ENCODE results near the gene TMEM107. TPM values are rescaled to one million over a fixed set of nuclear protein-coding genes. Genes with fewer than 3 reads are reported as not detected.
A peak's percentile ranks its signal among the peaks of the same experiment; 100 is the strongest.

The TMEM107 gene
- total RNA-seq, 4 donors from 2014 or later: 11.2 to 18.8 (median 15.5) TPM

DNA sequence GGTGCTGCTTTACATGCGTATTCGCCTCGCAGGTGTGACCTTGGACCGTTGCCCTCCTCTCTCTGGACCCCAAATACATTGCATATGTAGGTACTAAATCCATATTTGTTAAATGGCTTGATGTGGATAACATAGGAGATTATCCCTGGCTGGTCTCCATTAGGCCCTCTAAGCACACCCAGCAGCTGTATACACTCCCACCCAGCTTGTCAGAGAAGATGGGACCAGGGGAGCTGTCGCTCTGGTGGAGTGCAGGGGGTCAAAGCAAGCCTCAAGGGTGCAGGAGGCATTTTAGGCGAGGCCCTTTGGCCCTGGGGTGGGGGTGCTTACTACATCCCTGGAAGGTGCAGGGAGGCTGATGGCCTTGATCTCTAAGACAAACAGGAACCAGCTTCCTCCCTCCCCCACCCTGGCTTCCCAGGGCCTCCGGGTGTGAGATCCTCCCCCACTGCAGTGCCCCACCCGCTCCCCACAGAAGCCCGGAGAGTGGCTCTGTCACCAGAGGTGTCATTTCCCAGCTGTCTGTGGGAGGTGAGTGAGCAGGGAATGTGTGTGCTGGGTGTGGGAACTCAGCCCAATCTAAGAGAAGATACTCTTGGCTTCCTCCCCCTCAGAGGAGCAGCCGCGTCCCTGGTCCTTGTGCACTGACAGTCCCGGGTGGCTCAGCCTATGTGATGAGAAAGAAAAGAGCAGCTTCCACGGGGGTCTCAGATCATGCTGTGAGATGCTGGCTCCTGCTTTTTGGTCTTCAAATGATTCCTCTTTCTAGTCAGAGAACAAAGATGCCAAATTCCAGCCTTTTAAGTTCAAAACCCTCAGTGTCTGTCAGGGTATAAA lies 12.0 kb downstream of the TMEM107 start:
- Histone ChIP-seq H3K4me1 (peaks cover 9 to 53% (median 31%) of the 10 kb centered on the region in 3 donors), H3K27me3 (no peaks in the 10 kb centered on the region), H3K27ac (peak overlapping the region; percentile 96 to 100 (median 98)), H3K4me3 (no peak overlapping the region), H3K9me3 (no peaks in the 10 kb centered on the region), H3K36me3 (peaks cover 0 to 23% of the 10 kb centered on the region in 2 donors)
- WGBS, 2 donors (ENCODE audit: low coverage in 1 of 2): 19 to 28% methylated on average over 5 to 6 of the region's 13 CpGs
- peak; percentile 62 for ATAC-seq
- TF ChIP-seq POLR2AphosphoS5 (IDR thresholded peaks at IDR 0.05) (peak; percentile 51), EP300 (IDR thresholded peaks at IDR 0.05) (no peak)

- Histone ChIP-seq H3K9me3 (no peaks in the 10 kb centered on the region), H3K36me3 (peaks cover 0 to 25% of the 10 kb centered on the region in 2 donors), H3K27ac (peak overlapping the region; percentile 96 to 100 (median 98)), H3K4me1 (peaks cover 9 to 62% (median 37%) of the 10 kb centered on the region in 3 donors), H3K27me3 (no peaks in the 10 kb centered on the region), H3K4me3 (peak overlapping the region; percentile 69 to 87)
- TF ChIP-seq EP300 (IDR thresholded peaks at IDR 0.05) (no peak), POLR2A (IDR thresholded peaks at IDR 0.05) (no peak), POLR2AphosphoS5 (IDR thresholded peaks at IDR 0.05) (no peak)
- TF ChIP-seq, protein P1, sequence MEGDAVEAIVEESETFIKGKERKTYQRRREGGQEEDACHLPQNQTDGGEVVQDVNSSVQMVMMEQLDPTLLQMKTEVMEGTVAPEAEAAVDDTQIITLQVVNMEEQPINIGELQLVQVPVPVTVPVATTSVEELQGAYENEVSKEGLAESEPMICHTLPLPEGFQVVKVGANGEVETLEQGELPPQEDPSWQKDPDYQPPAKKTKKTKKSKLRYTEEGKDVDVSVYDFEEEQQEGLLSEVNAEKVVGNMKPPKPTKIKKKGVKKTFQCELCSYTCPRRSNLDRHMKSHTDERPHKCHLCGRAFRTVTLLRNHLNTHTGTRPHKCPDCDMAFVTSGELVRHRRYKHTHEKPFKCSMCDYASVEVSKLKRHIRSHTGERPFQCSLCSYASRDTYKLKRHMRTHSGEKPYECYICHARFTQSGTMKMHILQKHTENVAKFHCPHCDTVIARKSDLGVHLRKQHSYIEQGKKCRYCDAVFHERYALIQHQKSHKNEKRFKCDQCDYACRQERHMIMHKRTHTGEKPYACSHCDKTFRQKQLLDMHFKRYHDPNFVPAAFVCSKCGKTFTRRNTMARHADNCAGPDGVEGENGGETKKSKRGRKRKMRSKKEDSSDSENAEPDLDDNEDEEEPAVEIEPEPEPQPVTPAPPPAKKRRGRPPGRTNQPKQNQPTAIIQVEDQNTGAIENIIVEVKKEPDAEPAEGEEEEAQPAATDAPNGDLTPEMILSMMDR (IDR thresholded peaks at IDR 0.05): no peak
- 0% methylated on average over 3 to 9 of the region's 55 CpGs for WGBS, 2 donors (ENCODE audit: low coverage in 1 of 2)
- ATAC-seq: peak; percentile 46
These were observed 12.9 kb downstream of the TMEM107 start for GRCh38 chr17:8162997-8163977.

GRCh38 chr17:8162233-8162996 lies 13.8 kb downstream of the TMEM107 start, which contains the start of gene VAMP2:
Gene VAMP2 (minus strand): TSS chr17:8162948. CDS start chr17:8162879, 69 bp downstream.
- peak; percentile 83 for ATAC-seq
- H3K9me3 ChIP-seq: no peaks in the 10 kb centered on the region
- H3K4me1 ChIP-seq: peaks cover 9 to 71% (median 40%) of the 10 kb centered on the region in 3 donors
- H3K36me3 ChIP-seq: peaks cover 0 to 25% of the 10 kb centered on the region in 2 donors
- peak within 1 kb of the TSS; percentile 69 to 87 for H3K4me3 ChIP-seq
- no peaks in the 10 kb centered on the region for H3K27me3 ChIP-seq
- TF ChIP-seq POLR2AphosphoS5 (IDR thresholded peaks at IDR 0.05): peak; percentile 86
- TF ChIP-seq, protein P1 (IDR thresholded peaks at IDR 0.05): peak in 3 of 4 experiments; percentile 6 to 8 (median 8)
- no peak for TF ChIP-seq EP300 (IDR thresholded peaks at IDR 0.05)
- peak; percentile 89 for TF ChIP-seq POLR2A (IDR thresholded peaks at IDR 0.05)
- WGBS, 2 donors (ENCODE audit: low coverage in 1 of 2): no CpG with 5 or more reads among the region's 75 CpGs
- H3K27ac ChIP-seq: peak within 1 kb of the TSS; percentile 96 to 100 (median 98)

- ATAC-seq: no peak
- TF ChIP-seq, protein P1 (IDR thresholded peaks at IDR 0.05): no peak
- TF ChIP-seq EP300 (IDR thresholded peaks at IDR 0.05) (no peak), POLR2A (IDR thresholded peaks at IDR 0.05) (no peak), POLR2AphosphoS5 (IDR thresholded peaks at IDR 0.05) (no peak)
- Histone ChIP-seq H3K9me3 (no peaks in the 10 kb centered on the region), H3K27me3 (no peaks in the 10 kb centered on the region), H3K36me3 (peaks cover 0 to 25% of the 10 kb centered on the region in 2 donors), H3K4me3 (peak overlapping the region; percentile 69 to 87), H3K4me1 (peaks cover 9 to 78% (median 43%) of the 10 kb centered on the region in 3 donors), H3K27ac (peak overlapping the region; percentile 96 to 100 (median 98))
- 37 to 85% methylated on average over 2 to 13 of the region's 19 CpGs for WGBS, 2 donors (ENCODE audit: low coverage in 1 of 2)
These were observed 14.6 kb downstream of the TMEM107 start for GRCh38 chr17:8161289-8162232.
